NCI-H524 treated with DMSO at 0.1 percent for 48 hours (cell line): ENCODE data around the gene NBPF3.
"Not testable (repeated sequence)": the region's sequence is repeated elsewhere in the genome, so short reads cannot be mapped to it uniquely, and the experiment has no call there.

ENCODE experiments used
- DNase-seq: peaks from one replicate; lab custom pipeline; 2025; lab: John Stamatoyannopoulos, UW

The NBPF3 gene

GRCh38 chr1:21438646-21439312 lies 1.2 kb upstream of the NBPF3 start:
- not testable (repeated sequence) for DNase-seq

GRCh38 chr1:21439345-21439720 lies 604 bp upstream of the NBPF3 start:
- no peak for DNase-seq

GRCh38 chr1:21440630-21441125 lies 741 bp downstream of the NBPF3 start:
- not testable (repeated sequence) for DNase-seq

- DNase-seq: not testable (repeated sequence)
These were observed 6.7 kb downstream of the NBPF3 start for GRCh38 chr1:21446647-21447046.

- no peak for DNase-seq
These were observed 7.4 kb downstream of the NBPF3 start for GRCh38 chr1:21447311-21447710.

GRCh38 chr1:21449906-21450305 lies 10.0 kb downstream of the NBPF3 start:
- no peak for DNase-seq

- no peak for DNase-seq
These were observed 11.3 kb downstream of the NBPF3 start for GRCh38 chr1:21451212-21451611.

GRCh38 chr1:21451981-21452411 lies 12.1 kb downstream of the NBPF3 start:
- DNase-seq: no peak

GRCh38 chr1:21453964-21454614 lies 14.2 kb downstream of the NBPF3 start:
- not testable (repeated sequence) for DNase-seq

- DNase-seq: not testable (repeated sequence)
These were observed 15.0 kb downstream of the NBPF3 start for GRCh38 chr1:21454904-21455303.

GRCh38 chr1:21457654-21458053 lies 17.7 kb downstream of the NBPF3 start:
- no peak for DNase-seq

- DNase-seq: not testable (repeated sequence)
These were observed 25.2 kb downstream of the NBPF3 start for GRCh38 chr1:21465127-21465526.

- not testable (repeated sequence) for DNase-seq
These were observed 28.0 kb downstream of the NBPF3 start for GRCh38 chr1:21467946-21468345.

GRCh38 chr1:21468599-21468998 lies 28.7 kb downstream of the NBPF3 start:
- no peak for DNase-seq

- no peak for DNase-seq
These were observed 29.6 kb downstream of the NBPF3 start for GRCh38 chr1:21469581-21469980.

- no peak for DNase-seq
These were observed 32.9 kb downstream of the NBPF3 start for GRCh38 chr1:21472861-21473260.

- no peak for DNase-seq
These were observed 38.4 kb downstream of the NBPF3 start for GRCh38 chr1:21478356-21478755.

- DNase-seq: not testable (repeated sequence)
These were observed 43.9 kb downstream of the NBPF3 start for GRCh38 chr1:21483881-21484280.

- DNase-seq: no peak
These were observed 49.2 kb downstream of the NBPF3 start for GRCh38 chr1:21489146-21489545.

GRCh38 chr1:21490774-21491487 lies 51.0 kb downstream of the NBPF3 start:
- no peak for DNase-seq

GRCh38 chr1:21491488-21492355 lies 51.8 kb downstream of the NBPF3 start:
- DNase-seq: peak; percentile 40

- no peak for DNase-seq
These were observed 52.4 kb downstream of the NBPF3 start for GRCh38 chr1:21492356-21492625.
